HAP-1 (cell line): ENCODE data around the gene SLMAP.
A peak's percentile ranks its signal among the peaks of the same experiment; 100 is the strongest.
"Not testable (repeated sequence)": the region's sequence is repeated elsewhere in the genome, so short reads cannot be mapped to it uniquely, and the experiment has no call there.

Source experiments
- DNase-seq, 2 experiments: peaks; one replicate each; pipeline ENCODE4 v3.0.0-alpha.2; 2016 to 2020; ENCODE audit warnings: low spot score in 2 of 2
- H3K27me3 ChIP-seq: fragments of 250-450 bp; sonication (Bioruptor Pico); 2 replicates; pipeline ENCODE4 v1.5.1; 2020; ENCODE audit warnings: low read depth, mild to moderate bottlenecking, moderate library complexity
- H3K36me3 ChIP-seq: fragments of 250-450 bp; sonication (Bioruptor Pico); replicated peaks from 2 replicates; pipeline ENCODE4 v1.5.1; 2020; ENCODE audit warnings: mild to moderate bottlenecking
- H3K4me1 ChIP-seq: fragments of 250-450 bp; sonication (Bioruptor Pico); 2 replicates; pipeline ENCODE4 v1.5.1; 2020; ENCODE audit warnings: mild to moderate bottlenecking
- H3K4me3 ChIP-seq: fragments of 250-450 bp; sonication (Bioruptor Pico); 2 replicates; pipeline ENCODE4 v1.5.1; 2020; ENCODE audit warnings: mild to moderate bottlenecking, moderate library complexity
- H3K9me3 ChIP-seq: fragments of 250-450 bp; sonication (Bioruptor Pico); 2 replicates; pipeline ENCODE4 v1.5.1; 2020; ENCODE audit warnings: mild to moderate bottlenecking, moderate library complexity
- in situ Hi-C: fragments of 300-500 bp; cut with MboI; formaldehyde crosslinking; loops from 3 replicates; pipeline ENCODE4 v1.14.3; 2020; ENCODE audit warnings: low sequenced_read_pairs, inconsistent platforms, mixed read lengths

Gene SLMAP

GRCh38 chr3:57838627-57839026 lies 82.5 kb downstream of the SLMAP start:
- in situ Hi-C loops = no loop called here
- Histone ChIP-seq H3K36me3 (no peaks in the 10 kb centered on the region; the same call in 1 of the 2 replicates), H3K4me1 (peaks cover 7% of the 10 kb centered on the region), H3K9me3 (no peaks in the 10 kb centered on the region), H3K4me3 (no peak overlapping the region), H3K27me3 (no peaks in the 10 kb centered on the region)
- no peak for DNase-seq

GRCh38 chr3:57840473-57840872 lies 84.4 kb downstream of the SLMAP start:
- DNase-seq = no peak
- H3K27me3 ChIP-seq = no peaks in the 10 kb centered on the region
- H3K36me3 ChIP-seq = peaks cover 5% of the 10 kb centered on the region
- peaks cover 7% of the 10 kb centered on the region for H3K4me1 ChIP-seq
- no peak overlapping the region for H3K4me3 ChIP-seq
- H3K9me3 ChIP-seq = no peaks in the 10 kb centered on the region
- in situ Hi-C loops = no loop called here

GRCh38 chr3:57841818-57842217 lies 85.7 kb downstream of the SLMAP start:
- H3K27me3 ChIP-seq = no peaks in the 10 kb centered on the region
- H3K4me1 ChIP-seq = peaks cover 7% of the 10 kb centered on the region
- in situ Hi-C loops = no loop called here
- H3K4me3 ChIP-seq = no peak overlapping the region
- H3K36me3 ChIP-seq = peaks cover 5% of the 10 kb centered on the region
- H3K9me3 ChIP-seq = no peaks in the 10 kb centered on the region
- DNase-seq = no peak

GRCh38 chr3:57848177-57848738 lies 92.1 kb downstream of the SLMAP start:
- DNase-seq = no peak
- in situ Hi-C loops = no loop called here
- H3K9me3 ChIP-seq = no peaks in the 10 kb centered on the region
- H3K4me3 ChIP-seq = no peak overlapping the region
- no peaks in the 10 kb centered on the region for H3K27me3 ChIP-seq
- H3K36me3 ChIP-seq = peaks cover 5% of the 10 kb centered on the region
- no peaks in the 10 kb centered on the region for H3K4me1 ChIP-seq

- Histone ChIP-seq H3K9me3 (no peaks in the 10 kb centered on the region), H3K27me3 (no peaks in the 10 kb centered on the region), H3K36me3 (no peaks in the 10 kb centered on the region; the same call in 1 of the 2 replicates), H3K4me3 (no peak overlapping the region), H3K4me1 (no peaks in the 10 kb centered on the region)
- in situ Hi-C loops = no loop called here
- no peak for DNase-seq
Observed at GRCh38 chr3:57851304-57851703, 95.2 kb downstream of the SLMAP start.

- no peaks in the 10 kb centered on the region for H3K9me3 ChIP-seq
Observed at GRCh38 chr3:57852896-57853295, 96.8 kb downstream of the SLMAP start.

GRCh38 chr3:57855281-57855680 lies 99.2 kb downstream of the SLMAP start:
- H3K27me3 ChIP-seq = no peaks in the 10 kb centered on the region
- no peaks in the 10 kb centered on the region; the same call in none of the 2 replicates for H3K36me3 ChIP-seq
- in situ Hi-C loops = no loop called here
- no peaks in the 10 kb centered on the region for H3K4me1 ChIP-seq
- DNase-seq = no peak
- H3K9me3 ChIP-seq = no peaks in the 10 kb centered on the region
- H3K4me3 ChIP-seq = no peak overlapping the region

More at GRCh38 chr3:57852896-57853295, 96.8 kb downstream of the SLMAP start:
- H3K4me1 ChIP-seq = no peaks in the 10 kb centered on the region
- H3K27me3 ChIP-seq = no peaks in the 10 kb centered on the region
- H3K4me3 ChIP-seq = no peak overlapping the region
- no peak for DNase-seq
- H3K36me3 ChIP-seq = no peaks in the 10 kb centered on the region; the same call in none of the 2 replicates
- in situ Hi-C loops = no loop called here

- DNase-seq = no peak
- Histone ChIP-seq H3K9me3 (no peaks in the 10 kb centered on the region), H3K27me3 (no peaks in the 10 kb centered on the region), H3K4me3 (no peak overlapping the region), H3K36me3 (peaks cover 2% of the 10 kb centered on the region), H3K4me1 (no peaks in the 10 kb centered on the region)
- in situ Hi-C loops = no loop called here
Observed at GRCh38 chr3:57855943-57856342, 99.8 kb downstream of the SLMAP start.

GRCh38 chr3:57856675-57857074 lies 100.6 kb downstream of the SLMAP start:
- H3K36me3 ChIP-seq = peaks cover 7% of the 10 kb centered on the region
- DNase-seq = no peak
- no peak overlapping the region for H3K4me3 ChIP-seq
- in situ Hi-C loops = no loop called here
- no peaks in the 10 kb centered on the region for H3K9me3 ChIP-seq
- H3K4me1 ChIP-seq = no peaks in the 10 kb centered on the region
- H3K27me3 ChIP-seq = no peaks in the 10 kb centered on the region

- H3K4me1 ChIP-seq = peaks cover 4% of the 10 kb centered on the region
- in situ Hi-C loops = no loop called here
- H3K9me3 ChIP-seq = no peaks in the 10 kb centered on the region
- peaks cover 10% of the 10 kb centered on the region; the same call in 1 of the 2 replicates for H3K36me3 ChIP-seq
- no peak for DNase-seq
- no peak overlapping the region for H3K4me3 ChIP-seq
- no peaks in the 10 kb centered on the region for H3K27me3 ChIP-seq
Observed at GRCh38 chr3:57862894-57863293, 106.8 kb downstream of the SLMAP start.

GRCh38 chr3:57863380-57863779 lies 107.3 kb downstream of the SLMAP start:
- H3K27me3 ChIP-seq = no peaks in the 10 kb centered on the region
- in situ Hi-C loops = no loop called here
- peaks cover 4% of the 10 kb centered on the region for H3K4me1 ChIP-seq
- H3K4me3 ChIP-seq = no peak overlapping the region
- peaks cover 10% of the 10 kb centered on the region; the same call in 1 of the 2 replicates for H3K36me3 ChIP-seq
- no peaks in the 10 kb centered on the region for H3K9me3 ChIP-seq
- DNase-seq = no peak

GRCh38 chr3:57864853-57865252 lies 108.7 kb downstream of the SLMAP start:
- H3K9me3 ChIP-seq = no peaks in the 10 kb centered on the region
- DNase-seq = peak in 1 of 2 experiments; percentile 72
- no peaks in the 10 kb centered on the region for H3K27me3 ChIP-seq
- in situ Hi-C loops = no loop called here
- H3K4me3 ChIP-seq = no peak overlapping the region
- H3K36me3 ChIP-seq = peaks cover 10% of the 10 kb centered on the region; the same call in 1 of the 2 replicates
- peaks cover 4% of the 10 kb centered on the region for H3K4me1 ChIP-seq

- DNase-seq, H3K9me3 ChIP-seq, H3K4me3 ChIP-seq, H3K36me3 ChIP-seq, H3K4me1 ChIP-seq, H3K27me3 ChIP-seq, in situ Hi-C loops: not testable (repeated sequence)
Observed at GRCh38 chr3:57869110-57869509, 113.0 kb downstream of the SLMAP start.

- Histone ChIP-seq H3K36me3 (peaks cover 4% of the 10 kb centered on the region), H3K9me3 (no peaks in the 10 kb centered on the region), H3K4me3 (no peak overlapping the region), H3K4me1 (no peaks in the 10 kb centered on the region), H3K27me3 (no peaks in the 10 kb centered on the region)
- DNase-seq = no peak
- in situ Hi-C loops = no loop called here
Observed at GRCh38 chr3:57872606-57873005, 116.5 kb downstream of the SLMAP start.

GRCh38 chr3:57876632-57877031 lies 120.5 kb downstream of the SLMAP start:
- no peaks in the 10 kb centered on the region for H3K4me1 ChIP-seq
- no peak for DNase-seq
- in situ Hi-C loops = no loop called here
- no peak overlapping the region for H3K4me3 ChIP-seq
- no peaks in the 10 kb centered on the region for H3K27me3 ChIP-seq
- peaks cover 4% of the 10 kb centered on the region for H3K36me3 ChIP-seq
- H3K9me3 ChIP-seq = no peaks in the 10 kb centered on the region
